BJ (cell line): ENCODE results near the gene GPR3. TPM values are rescaled to one million over a fixed set of nuclear protein-coding genes. Genes with fewer than 3 reads are reported as not detected.

Experiments
- CTCF ChIA-PET: fragments of 350-600 bp; formaldehyde crosslinking; extraction: SDS; loops from one replicate; lab custom pipeline; 2021; ENCODE audit warnings: antibody characterized with exemption, inconsistent platforms; lab: Yijun Ruan, JAX
- POLR2A ChIA-PET: fragments of 300-600 bp; sonication (Branson Sonifier 250); formaldehyde crosslinking; extraction: SDS; loops from one replicate; lab custom pipeline; 2021; ENCODE audit warnings: antibody characterized with exemption; lab: Charles Lee
- DNase-seq: peaks from one replicate; pipeline ENCODE4 v3.0.0-alpha.2; 2011; ENCODE audit warnings: low read depth
- H3K27me3 ChIP-seq: 2 replicates; pipeline ENCODE4 v1.6.0; 2011; ENCODE audit warnings: low read length; ENCODE audit not compliant: control insufficient read depth, insufficient read depth
- H3K36me3 ChIP-seq: 2 replicates; pipeline ENCODE4 v1.5.1; 2011; ENCODE audit warnings: low read length; ENCODE audit not compliant: control insufficient read depth, insufficient read depth
- H3K4me3 ChIP-seq: 2 replicates; pipeline ENCODE4 v1.5.1; 2011; ENCODE audit warnings: low read depth, mild to moderate bottlenecking, control low read depth, low read length
- polyA plus RNA-seq: library from polyadenylated mRNA; depleted of rRNA; stranded (reverse); fragments of >200 nt; gene quantifications from 2 replicates; pipeline ENCODE4 v1.2.3, GENCODE V29; 2011
- TF ChIP-seq, protein P1 (sequence below): IDR thresholded peaks from 2 replicates; pipeline ENCODE4 v1.5.1; 2011; ENCODE audit warnings: low read depth, mild to moderate bottlenecking, control low read depth, inconsistent platforms, low read length, moderate library complexity; ENCODE audit not compliant: insufficient read depth

GPR3 gene
- polyA plus RNA-seq, 1 experiment: 1.8 TPM

DNA sequence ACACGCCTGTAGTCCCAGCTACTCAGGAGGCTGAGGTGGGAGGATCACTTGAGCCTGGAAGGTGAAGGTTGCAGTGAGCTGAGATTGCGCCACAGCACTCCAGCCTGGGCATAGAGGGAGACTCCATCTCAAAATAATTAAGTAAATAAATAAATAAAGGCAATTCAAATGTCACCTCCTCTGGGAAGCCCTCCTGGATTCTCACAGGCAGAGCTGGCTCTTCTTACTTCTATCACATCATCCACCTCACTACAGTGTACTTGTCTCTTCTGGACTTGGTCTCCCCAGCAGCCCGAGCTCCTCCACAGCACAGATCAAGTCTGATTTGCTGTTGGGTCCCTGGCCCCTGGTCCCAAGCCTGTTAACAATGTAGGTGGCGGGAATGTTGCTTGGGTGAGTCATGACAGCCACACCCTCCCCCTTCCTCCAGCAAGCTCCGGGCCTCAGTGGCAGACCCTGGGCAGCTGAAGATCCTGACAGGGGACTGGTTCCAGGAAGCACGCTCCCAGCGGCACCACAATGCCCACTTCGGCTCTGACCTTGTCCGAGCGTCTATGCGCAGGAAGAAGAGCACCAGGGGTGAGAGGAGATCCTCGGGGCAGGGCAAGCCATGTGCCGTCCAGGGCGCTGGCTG, 45.3 kb upstream of the GPR3 start:
- ChIA-PET POLR2A (no interaction called here), CTCF (interaction anchor here (0.7 to 7.1 kb wide), 6 partner anchors 10 to 316 kb away, joined by 3 to 54 read pairs (median 4); partner anchors contain the start of gene MAP3K6)
- Histone ChIP-seq H3K4me3 (no peak overlapping the region), H3K36me3 (no peaks in the 10 kb centered on the region), H3K27me3 (no peaks in the 10 kb centered on the region)
- TF ChIP-seq, protein P1, sequence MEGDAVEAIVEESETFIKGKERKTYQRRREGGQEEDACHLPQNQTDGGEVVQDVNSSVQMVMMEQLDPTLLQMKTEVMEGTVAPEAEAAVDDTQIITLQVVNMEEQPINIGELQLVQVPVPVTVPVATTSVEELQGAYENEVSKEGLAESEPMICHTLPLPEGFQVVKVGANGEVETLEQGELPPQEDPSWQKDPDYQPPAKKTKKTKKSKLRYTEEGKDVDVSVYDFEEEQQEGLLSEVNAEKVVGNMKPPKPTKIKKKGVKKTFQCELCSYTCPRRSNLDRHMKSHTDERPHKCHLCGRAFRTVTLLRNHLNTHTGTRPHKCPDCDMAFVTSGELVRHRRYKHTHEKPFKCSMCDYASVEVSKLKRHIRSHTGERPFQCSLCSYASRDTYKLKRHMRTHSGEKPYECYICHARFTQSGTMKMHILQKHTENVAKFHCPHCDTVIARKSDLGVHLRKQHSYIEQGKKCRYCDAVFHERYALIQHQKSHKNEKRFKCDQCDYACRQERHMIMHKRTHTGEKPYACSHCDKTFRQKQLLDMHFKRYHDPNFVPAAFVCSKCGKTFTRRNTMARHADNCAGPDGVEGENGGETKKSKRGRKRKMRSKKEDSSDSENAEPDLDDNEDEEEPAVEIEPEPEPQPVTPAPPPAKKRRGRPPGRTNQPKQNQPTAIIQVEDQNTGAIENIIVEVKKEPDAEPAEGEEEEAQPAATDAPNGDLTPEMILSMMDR: no peak
- no peak for DNase-seq

DNA sequence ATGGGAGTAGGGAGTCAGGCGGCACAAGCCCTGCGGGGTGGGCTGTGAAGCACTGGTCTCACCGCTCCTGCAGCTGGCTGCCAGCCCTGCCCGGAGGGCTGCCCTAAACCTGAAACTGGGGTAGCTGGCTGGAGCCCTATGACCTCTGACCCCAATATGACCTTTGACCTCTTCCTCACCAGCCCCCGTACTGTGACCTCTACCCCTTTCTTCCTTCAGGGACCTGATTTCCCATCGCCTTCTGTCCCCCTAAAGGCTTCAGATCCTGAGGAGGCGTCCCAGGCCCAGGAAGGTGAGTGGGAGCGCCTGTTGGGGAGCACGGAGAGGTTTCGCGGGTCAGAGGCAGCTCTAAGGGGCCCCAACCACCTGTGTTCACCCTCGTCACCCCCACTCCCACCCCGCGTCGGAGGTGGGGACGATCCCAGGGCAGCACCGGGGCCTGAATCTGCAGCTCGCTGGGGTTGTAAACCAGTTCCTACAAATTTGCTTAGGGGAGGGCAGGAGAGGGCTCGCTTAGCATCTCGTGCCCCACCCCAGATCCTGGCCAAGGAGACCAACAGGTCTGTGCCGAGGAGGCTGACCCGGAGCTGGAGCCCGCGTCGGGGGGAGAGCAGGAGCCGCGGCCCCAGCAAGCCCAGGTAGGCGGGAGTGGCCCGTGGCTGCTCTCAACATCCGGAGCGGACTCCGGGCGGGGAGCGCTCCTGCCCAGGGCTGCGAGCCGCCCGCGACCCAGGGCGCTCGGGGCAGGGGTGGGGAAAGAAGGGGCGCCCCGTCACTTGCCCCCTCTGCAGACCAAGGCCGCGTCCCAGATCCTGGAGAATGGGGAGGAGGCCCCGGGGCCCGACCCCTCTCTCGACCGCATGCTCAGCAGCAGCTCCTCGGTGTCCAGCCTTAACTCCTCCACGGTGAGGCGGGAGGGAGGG, 43.3 kb upstream of the GPR3 start:
- ChIA-PET CTCF (interaction anchor here (0.8 to 4.1 kb wide), 10 partner anchors 9 to 258 kb away, joined by 3 to 37 read pairs (median 4); no protein-coding TSS in a partner anchor), POLR2A (no interaction called here)
- Histone ChIP-seq H3K36me3 (peaks cover 4% of the 10 kb centered on the region), H3K27me3 (no peaks in the 10 kb centered on the region), H3K4me3 (peak overlapping the region; percentile 52)
- no peak for DNase-seq
- TF ChIP-seq, protein P1: no peak

DNA sequence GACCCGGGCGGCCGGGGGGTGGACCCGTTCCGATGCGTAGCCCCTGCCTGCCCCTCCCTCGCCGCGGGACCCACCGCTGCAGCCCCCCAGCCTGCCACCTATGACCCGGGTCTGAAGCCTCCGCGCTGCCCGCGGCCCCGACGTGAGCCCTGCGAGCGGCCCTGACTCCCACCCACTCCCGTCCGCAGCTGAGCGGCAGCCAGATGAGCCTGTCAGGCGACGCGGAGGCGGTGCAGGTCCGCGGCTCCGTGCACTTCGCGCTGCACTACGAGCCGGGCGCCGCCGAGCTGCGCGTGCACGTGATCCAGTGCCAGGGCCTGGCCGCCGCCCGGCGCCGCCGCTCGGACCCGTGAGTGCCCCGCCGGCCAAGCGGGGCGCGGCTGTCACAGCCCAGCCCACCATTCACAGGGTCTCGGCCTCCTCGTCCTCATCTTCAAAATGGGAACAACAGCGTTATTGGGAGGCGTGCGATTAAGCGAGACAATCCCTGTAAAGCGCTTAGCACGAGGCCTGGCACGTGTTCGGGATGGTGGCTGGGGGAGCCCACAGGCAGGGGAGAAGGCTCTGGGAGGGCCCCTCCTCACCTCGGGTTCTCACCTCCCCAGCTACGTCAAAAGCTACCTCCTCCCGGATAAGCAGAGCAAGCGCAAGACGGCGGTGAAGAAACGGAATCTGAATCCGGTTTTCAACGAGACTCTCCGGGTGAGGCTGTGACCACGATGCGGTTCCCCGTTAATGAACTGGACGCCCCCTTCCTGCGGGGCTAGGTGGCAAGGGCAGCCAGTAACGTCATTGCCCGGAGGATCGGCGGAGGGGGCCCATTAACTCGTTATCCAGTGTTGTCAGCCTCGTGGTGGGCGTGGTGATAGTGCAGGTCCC, 42.4 kb upstream of the GPR3 start:
- peaks cover 4% of the 10 kb centered on the region for H3K36me3 ChIP-seq
- peak; percentile 10 for DNase-seq
- peak overlapping the region; percentile 52 for H3K4me3 ChIP-seq
- TF ChIP-seq, protein P1: no peak
- ChIA-PET CTCF (interaction anchor here (1.0 to 4.1 kb wide), 7 partner anchors 8 to 257 kb away, joined by 3 to 37 read pairs (median 4); no protein-coding TSS in a partner anchor), POLR2A (no interaction called here)
- H3K27me3 ChIP-seq: no peaks in the 10 kb centered on the region

DNA sequence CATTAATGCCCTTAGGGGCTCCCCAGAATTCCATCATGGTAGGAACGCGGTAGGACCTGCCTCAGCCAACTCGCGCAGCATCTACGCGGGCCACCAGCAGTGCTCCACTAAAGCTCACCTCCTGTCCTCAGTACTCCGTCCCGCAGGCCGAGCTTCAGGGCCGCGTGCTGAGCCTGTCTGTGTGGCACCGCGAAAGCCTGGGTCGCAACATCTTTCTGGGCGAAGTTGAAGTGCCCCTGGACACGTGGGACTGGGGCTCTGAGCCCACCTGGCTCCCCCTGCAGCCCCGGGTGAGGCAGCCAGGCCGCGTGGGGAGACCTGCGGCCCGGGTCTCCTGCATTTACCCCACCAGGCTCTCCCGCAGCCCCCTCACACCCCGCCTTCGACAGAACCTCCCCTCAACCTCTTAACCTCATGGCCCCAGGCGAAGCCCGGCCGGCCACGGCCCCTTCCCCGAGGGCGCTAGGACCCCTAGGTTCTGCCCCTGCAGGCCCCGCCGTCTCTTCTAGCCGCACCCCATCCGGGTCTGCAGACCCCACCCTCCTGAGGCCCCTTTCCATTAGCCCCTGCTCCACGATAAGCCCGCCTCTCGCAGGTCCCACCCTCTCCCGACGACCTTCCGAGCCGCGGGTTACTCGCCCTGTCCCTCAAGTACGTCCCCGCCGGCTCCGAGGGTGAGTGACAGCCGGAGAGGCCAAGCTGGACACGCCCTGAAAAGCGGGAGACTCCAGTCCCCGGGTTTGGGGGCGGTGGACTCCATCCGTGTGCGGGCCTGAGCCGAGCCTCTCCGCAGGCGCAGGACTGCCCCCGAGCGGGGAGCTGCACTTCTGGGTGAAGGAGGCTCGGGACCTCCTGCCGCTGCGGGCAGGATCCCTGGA, 41.5 kb upstream of the GPR3 start:
- POLR2A ChIA-PET: no interaction called here
- DNase-seq: no peak
- Histone ChIP-seq H3K36me3 (peaks cover 11% of the 10 kb centered on the region), H3K27me3 (no peaks in the 10 kb centered on the region), H3K4me3 (no peak overlapping the region)
- TF ChIP-seq, protein P1: 0 out of 2 replicates have a peak, but pooled peaks have one; percentile 4
- CTCF ChIA-PET: interaction anchor here (0.7 to 4.1 kb wide), 5 partner anchors 17 to 53 kb away, joined by 3 to 37 read pairs (median 4); no protein-coding TSS in a partner anchor
